K562 (cell line): ENCODE results near the gene NUP214. TPM values are rescaled to one million over a fixed set of nuclear protein-coding genes. Genes with fewer than 3 reads are reported as not detected.

Experiments used
- ATAC-seq: fragments of 200-7000 bp; cut with Tn5 transposase; 3 replicates; pipeline ENCODE4 v1.9.1; 2020; ENCODE audit warnings: moderate library complexity
- BruUV-seq: library from RNA; stranded (reverse); fragments of 400-500 nt; replicated peaks from 2 replicates; lab custom pipeline; 2021; lab: Mats Ljungman, UMichigan
- CTCF ChIA-PET: fragments of 300-600 bp; formaldehyde crosslinking; extraction: SDS; loops from one replicate; lab custom pipeline; 2021; ENCODE audit warnings: low intra/inter-chr PET ratio; lab: Yijun Ruan, JAX
- POLR2A ChIA-PET: fragments of 300-600, 350-650 bp; sonication (Branson Sonifier 250); formaldehyde crosslinking; extraction: SDS; loops from one replicate; lab custom pipeline; 2021; ENCODE audit warnings: antibody characterized with exemption, inconsistent platforms; lab: Yijun Ruan, JAX
- DNase-seq, 4 experiments: peaks; one replicate each; pipeline versions ENCODE4 v3.0.0 to v3.0.0-alpha.2; 2011 to 2018; ENCODE audit warnings: low spot score in 3 of 4, mixed read lengths in 3 of 4; ENCODE audit errors: extremely low read depth in 1 of 4
- FAIRE-seq: peaks from 2 replicates; lab custom pipeline; 2011; peaks lifted over from hg19 to GRCh38; lab: Jason Lieb, UNC
- H2AFZ ChIP-seq: 2 replicates; pipeline ENCODE4 v1.6.0; 2011; ENCODE audit warnings: low read depth, low read length, control low read depth, inconsistent platforms
- H3K27ac ChIP-seq: fragments of 200-600 bp; 3 replicates; pipeline ENCODE4 v1.8.0; 2011; ENCODE audit warnings: low read depth, mild to moderate bottlenecking, control low read depth, inconsistent platforms, low read length, moderate library complexity, mixed read lengths; ENCODE audit errors: extremely low read depth
- H3K27me3 ChIP-seq, 2 experiments: fragments of 300-600 bp in 1 of 2; 2 replicates in 1 of 2; 3 replicates in 1 of 2; pipeline versions ENCODE4 v1.6.0 to v1.8.0; 2011; ENCODE audit warnings: inconsistent platforms in 2 of 2, low read length in 2 of 2, mild to moderate bottlenecking in 1 of 2, mixed read lengths in 1 of 2, moderate library complexity in 1 of 2; ENCODE audit not compliant: control insufficient read depth in 2 of 2, insufficient read depth in 2 of 2
- H3K36me3 ChIP-seq: fragments of 300-600 bp; 3 replicates; pipeline ENCODE4 v1.8.0; 2011; ENCODE audit warnings: mild to moderate bottlenecking, low read length, inconsistent platforms; ENCODE audit not compliant: control insufficient read depth, insufficient read depth
- H3K4me1 ChIP-seq, 2 experiments: fragments of 200-600 bp in 1 of 2; replicated peaks in 1 of 2; 2 replicates in 1 of 2; 3 replicates in 1 of 2; pipeline versions ENCODE4 v1.5.1 to v1.8.0; 2011; ENCODE audit warnings: inconsistent platforms in 2 of 2, low read length in 2 of 2, mild to moderate bottlenecking in 1 of 2, mixed read lengths in 1 of 2, moderate library complexity in 1 of 2; ENCODE audit not compliant: control insufficient read depth in 2 of 2, insufficient read depth in 2 of 2
- H3K4me2 ChIP-seq: 2 replicates; pipeline ENCODE4 v1.6.1; 2011; ENCODE audit warnings: low read length, control low read depth, inconsistent platforms, mixed read lengths; ENCODE audit not compliant: insufficient read depth
- H3K4me3 ChIP-seq: fragments of 200-600 bp; sonication (generic), shearing (Covaris generic); 2 replicates; pipeline ENCODE4 v1.5.1; 2016; ENCODE audit warnings: control low read depth, inconsistent platforms
- H3K79me2 ChIP-seq: fragments of 200-600 bp; 3 replicates; pipeline ENCODE4 v1.8.0; 2011; ENCODE audit warnings: low read length, inconsistent platforms; ENCODE audit not compliant: control insufficient read depth, insufficient read depth
- H3K9ac ChIP-seq, 2 experiments: 2 replicates each; pipeline versions ENCODE4 v1.6.0 to v1.6.1; 2011; ENCODE audit warnings: low read depth in 2 of 2, low read length in 2 of 2, control low read depth in 1 of 2, inconsistent platforms in 1 of 2, mild to moderate bottlenecking in 1 of 2, mixed read lengths in 1 of 2; ENCODE audit not compliant: insufficient read depth in 1 of 2
- H3K9me1 ChIP-seq: one replicate; pipeline ENCODE4 v1.6.0; 2011; ENCODE audit warnings: inconsistent platforms, mild to moderate bottlenecking, low read length, moderate library complexity; ENCODE audit not compliant: control insufficient read depth, insufficient read depth
- H3K9me3 ChIP-seq: replicated peaks from 2 replicates; pipeline ENCODE4 v1.5.1; 2011; ENCODE audit warnings: low read depth, low read length, inconsistent platforms; ENCODE audit not compliant: control insufficient read depth, insufficient read depth
- H4K20me1 ChIP-seq: replicated peaks from 2 replicates; pipeline ENCODE4 v1.6.1; 2011; ENCODE audit warnings: low read length, inconsistent platforms, mixed read lengths; ENCODE audit not compliant: control insufficient read depth, insufficient read depth
- BDP1 ChIP-seq: IDR thresholded peaks from 3 replicates; pipeline ENCODE4 v1.6.1; 2011; ENCODE audit not compliant: insufficient read length, insufficient read depth
- CUX1 ChIP-seq: fragments of 200-800 bp; sonication (Bioruptor generic); IDR thresholded peaks from 2 replicates; pipeline ENCODE4 v1.6.1; 2016; ENCODE audit warnings: missing genetic modification characterization, missing compliant biosample characterization
- ESRRA ChIP-seq: fragments of 450-650 bp; IDR thresholded peaks from 2 replicates; pipeline ENCODE4 v1.6.1; 2014; ENCODE audit warnings: low read depth, mild to moderate bottlenecking, moderate library complexity, borderline replicate concordance
- HCFC1 ChIP-seq: IDR thresholded peaks from 2 replicates; pipeline ENCODE4 v1.6.1; 2012; ENCODE audit warnings: low read depth, low read length, improper control_type of control experiment
- KLF16 ChIP-seq: IDR thresholded peaks from 2 replicates; pipeline ENCODE4 v1.6.1; 2016; ENCODE audit warnings: antibody characterized with exemption
- MYNN ChIP-seq, 2 experiments: sonication (generic); formaldehyde crosslinking in 1 of 2; IDR thresholded peaks; 2 replicates each; pipeline versions ENCODE4 v1.5.0 to v1.6.1; 2016 to 2020; ENCODE audit warnings: antibody characterized with exemption in 1 of 2, missing genetic modification reagents in 1 of 2
- PTRF ChIP-seq: fragments of 450-650 bp; IDR thresholded peaks from 2 replicates; pipeline ENCODE4 v1.6.1; 2016; ENCODE audit warnings: mild to moderate bottlenecking, missing genetic modification characterization, missing compliant biosample characterization
- SMAD4 ChIP-seq: fragments of 250-450 bp; sonication (Bioruptor Pico); conservative IDR thresholded peaks from 2 replicates; pipeline ENCODE4 v1.8.0; 2021; ENCODE audit warnings: inconsistent platforms, mild to moderate bottlenecking, moderate library complexity
- UBTF ChIP-seq, 2 experiments: IDR thresholded peaks; 2 replicates each; pipeline ENCODE4 v1.6.1; 2012; ENCODE audit warnings: improper control_type of control experiment in 2 of 2, low read depth in 2 of 2, low read length in 2 of 2, borderline replicate concordance in 1 of 2
- ZBTB1 ChIP-seq: sonication (generic); formaldehyde crosslinking; IDR thresholded peaks from 2 replicates; pipeline ENCODE4 v1.8.1; 2023; ENCODE audit warnings: missing genetic modification reagents, low read depth, mild to moderate bottlenecking, borderline replicate concordance
- ZNF280B ChIP-seq: fragments of 250-450 bp; sonication (Bioruptor Pico); IDR thresholded peaks from 2 replicates; pipeline ENCODE4 v1.5.1; 2021; ENCODE audit warnings: mild to moderate bottlenecking
- ZNF57 ChIP-seq: fragments of 450-650 bp; formaldehyde crosslinking; IDR thresholded peaks from 2 replicates; pipeline ENCODE4 v1.4.0; 2020; ENCODE audit warnings: mild to moderate bottlenecking, moderate library complexity
- WGBS: fragments of 100-300 bp; shearing (Covaris generic); methylation state at CpG from one replicate; pipeline ENCODE4 v1.1.6; 2016; ENCODE audit warnings: low coverage, mixed read lengths; ENCODE audit not compliant: insufficient coverage; ENCODE audit errors: missing lambda C conversion rate; 5-methylcytosine and 5-hydroxymethylcytosine counted together
- in situ Hi-C: fragments of 300-500 bp; cut with MboI; formaldehyde crosslinking; loops from 4 replicates; pipeline ENCODE4 v1.15.0; 2018; ENCODE audit warnings: inconsistent platforms, mixed read lengths
- intact Hi-C: fragments of 100-400 bp; cut with micrococcal nuclease; formaldehyde crosslinking; loops from 2 replicates; pipeline ENCODE4 v1.14.2; 2022
- polyA plus RNA-seq, 8 experiments: library from polyadenylated mRNA; depleted of rRNA in 4 of 8; stranded (reverse) in 5 of 8; unstranded in 3 of 8; fragments of >200 nt; fragmentation: Nextera tagmentation in 2 of 8; fragmentation: Illumina TruSeq in 1 of 8; extraction: Ambion mirVana in 2 of 8; extraction: Trizol in 1 of 8; gene quantifications; 2 replicates each; pipeline versions ENCODE4 v1.2.1 to v1.2.3, GENCODE V29; 2011 to 2014; ENCODE audit warnings: inconsistent platforms in 1 of 8, missing spikeins in 1 of 8
- total RNA-seq, 7 experiments: library from RNA; depleted of rRNA in 6 of 7; stranded (reverse); fragments of >200 nt in 6 of 7; fragmentation: Illumina TruSeq in 2 of 7; extraction: Trizol in 2 of 7; gene quantifications; 2 replicates each; pipeline versions ENCODE4 v1.2.1 to v1.2.3, GENCODE V29; 2011 to 2021; ENCODE audit warnings: low replicate concordance in 1 of 7

The NUP214 gene
- total and polyA plus RNA-seq, 9 of the 15 experiments (the other 6 are each of a cell fraction or from before 2014, with no cell fraction given), result 56.9 to 332 (median 97.1) TPM

DNA sequence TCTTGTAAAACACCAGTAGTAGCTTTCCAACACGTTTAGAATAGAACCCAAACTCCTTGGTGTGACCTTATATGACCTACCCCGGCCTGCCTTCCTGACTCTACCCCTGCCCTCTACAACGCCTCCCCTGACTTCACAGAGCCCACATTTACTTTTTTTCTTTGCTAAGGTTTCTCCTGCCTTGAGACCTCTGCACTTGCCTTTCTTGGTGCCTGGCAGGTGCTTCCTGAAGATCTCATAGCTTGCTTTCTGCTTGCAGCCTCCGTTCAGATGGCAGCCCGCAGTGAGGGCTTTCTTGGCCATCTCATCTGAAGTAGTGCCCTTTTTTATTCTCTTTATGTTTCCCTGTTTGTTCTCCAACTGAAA is 24.3 kb downstream of the NUP214 start:
- Histone ChIP-seq H3K4me2 (no peak overlapping the region), H3K27ac (peak overlapping the region; percentile 1; the same call in 2 of the 3 replicates), H3K36me3 (peaks cover 99% of the 10 kb centered on the region), H3K4me1 (no peaks in the 10 kb centered on the region), H3K9me1 (no peaks in the 10 kb centered on the region), H3K4me3 (no peak overlapping the region), H2AFZ (no peak overlapping the region), H3K9ac (peak overlapping the region in 1 of 2 experiments; percentile 0; a peak in 1 of 4 replicates), H3K9me3 (no peaks in the 10 kb centered on the region), H4K20me1 (peaks cover 8% of the 10 kb centered on the region; the same call in 1 of the 2 replicates), H3K79me2 (0 out of 3 replicates have a peak, but pooled peaks cover 6% of the 10 kb centered on the region), H3K27me3 (no peaks in the 10 kb centered on the region)
- ATAC-seq (peak; percentile 2; the same call in 2 of the 3 replicates), FAIRE-seq (no peak), DNase-seq (peak in 1 of 4 experiments; percentile 63)
- ChIA-PET POLR2A (interaction anchor here (0.6 to 22.5 kb wide), 8 partner anchors 4 to 192 kb away, joined by 3 to 583 read pairs (median 116); partner anchors contain the start of gene NUP214), CTCF (no interaction called here)
- intact Hi-C loops, result no loop called here
- WGBS, result 81% methylated on average over 5 of the region's 5 CpGs
- in situ Hi-C loops, result no loop called here
- BruUV-seq, result no TSS peak
- TF ChIP-seq ZBTB1 (CRISPR knock-in tag), result no peak
- TF ChIP-seq ZNF57 (CRISPR knock-in tag), result no peak
- no peak for TF ChIP-seq HCFC1
- no peak for TF ChIP-seq KLF16
- TF ChIP-seq ZNF280B (CRISPR knock-in tag), result no peak
- no peak for TF ChIP-seq CUX1 (CRISPR knock-in tag)
- no peak for TF ChIP-seq MYNN (IDR thresholded peaks at IDR 0.05)
- TF ChIP-seq MYNN (CRISPR knock-in tag; IDR thresholded peaks at IDR 0.05), result no peak
- TF ChIP-seq ESRRA, result no peak
- no peak for TF ChIP-seq UBTF (IDR thresholded peaks at IDR 0.05; ENCODE audit: borderline replicate concordance in 1 of 2, low read depth in 2 of 2, low read length in 2 of 2)
- no peak for TF ChIP-seq SMAD4 (CRISPR knock-in tag)
- no peak for TF ChIP-seq PTRF
- TF ChIP-seq BDP1, result no peak
